Endothelial cell of umbilical vein (primary cell): ENCODE measurements around the gene GPR119.

Experiments
- CTCF ChIP-seq, 2 donors: IDR thresholded peaks; 1 replicate in 1 of 2; 2 replicates in 1 of 2; pipeline ENCODE4 v1.5.1; 2011; ENCODE audit warnings: low read length in 2 of 2, mild to moderate bottlenecking in 2 of 2, moderate library complexity in 2 of 2, control low read depth in 1 of 2, inconsistent platforms in 1 of 2, low read depth in 1 of 2; ENCODE audit not compliant: insufficient read depth in 1 of 2; ENCODE audit errors: extremely low read depth in 1 of 2
- JUN ChIP-seq: IDR thresholded peaks from 2 replicates; pipeline ENCODE4 v1.6.1; 2011; ENCODE audit warnings: borderline replicate concordance, low read depth; ENCODE audit not compliant: insufficient read length, insufficient read depth
- POLR2A ChIP-seq: IDR thresholded peaks from 2 replicates; pipeline ENCODE4 v1.6.1; 2012; ENCODE audit warnings: low read depth, mild to moderate bottlenecking, control low read depth, low read length
- POLR2AphosphoS5 ChIP-seq: IDR thresholded peaks from 2 replicates; pipeline ENCODE4 v1.6.1; 2012; ENCODE audit warnings: low read depth, mild to moderate bottlenecking, control low read depth, low read length, moderate library complexity; ENCODE audit not compliant: insufficient read depth

DNA sequence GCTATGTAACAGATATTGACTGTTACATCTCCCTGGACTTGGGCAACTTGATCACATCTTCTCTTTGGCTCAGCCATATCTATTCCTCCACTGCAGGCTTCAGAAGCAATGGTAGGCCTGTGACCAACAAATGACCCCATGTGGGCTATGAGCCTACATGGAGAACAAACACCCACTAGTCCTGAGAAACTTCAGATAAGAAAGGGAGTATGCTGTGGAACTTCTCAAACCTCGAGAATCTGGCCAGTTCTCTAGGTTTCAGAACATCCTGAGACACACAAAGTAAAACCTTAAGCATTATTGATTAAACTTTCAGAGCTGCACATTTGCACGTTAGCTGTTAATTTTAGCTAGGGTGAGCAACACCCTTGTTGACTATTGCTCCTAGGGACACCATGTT is 32.6 kb upstream of the GPR119 start:
- no peak for TF ChIP-seq POLR2A
- TF ChIP-seq CTCF (IDR thresholded peaks at IDR 0.05; ENCODE audit: extremely low read depth in 1 of 2, insufficient read depth in 1 of 2, low read depth in 1 of 2, low read length in 2 of 2): no peak
- TF ChIP-seq POLR2AphosphoS5: no peak
- no peak for TF ChIP-seq JUN
